GM19324 (cell line): ENCODE results near the gene NOP9.

Source experiments
- ATAC-seq: cut with Tn5 transposase; IDR thresholded peaks from one replicate; pipeline ENCODE4 v1.9.1; 2021; ENCODE audit warnings: mild to moderate bottlenecking, moderate library complexity; ENCODE audit not compliant: unreplicated experiment, low FRiP score

Gene NOP9

DNA sequence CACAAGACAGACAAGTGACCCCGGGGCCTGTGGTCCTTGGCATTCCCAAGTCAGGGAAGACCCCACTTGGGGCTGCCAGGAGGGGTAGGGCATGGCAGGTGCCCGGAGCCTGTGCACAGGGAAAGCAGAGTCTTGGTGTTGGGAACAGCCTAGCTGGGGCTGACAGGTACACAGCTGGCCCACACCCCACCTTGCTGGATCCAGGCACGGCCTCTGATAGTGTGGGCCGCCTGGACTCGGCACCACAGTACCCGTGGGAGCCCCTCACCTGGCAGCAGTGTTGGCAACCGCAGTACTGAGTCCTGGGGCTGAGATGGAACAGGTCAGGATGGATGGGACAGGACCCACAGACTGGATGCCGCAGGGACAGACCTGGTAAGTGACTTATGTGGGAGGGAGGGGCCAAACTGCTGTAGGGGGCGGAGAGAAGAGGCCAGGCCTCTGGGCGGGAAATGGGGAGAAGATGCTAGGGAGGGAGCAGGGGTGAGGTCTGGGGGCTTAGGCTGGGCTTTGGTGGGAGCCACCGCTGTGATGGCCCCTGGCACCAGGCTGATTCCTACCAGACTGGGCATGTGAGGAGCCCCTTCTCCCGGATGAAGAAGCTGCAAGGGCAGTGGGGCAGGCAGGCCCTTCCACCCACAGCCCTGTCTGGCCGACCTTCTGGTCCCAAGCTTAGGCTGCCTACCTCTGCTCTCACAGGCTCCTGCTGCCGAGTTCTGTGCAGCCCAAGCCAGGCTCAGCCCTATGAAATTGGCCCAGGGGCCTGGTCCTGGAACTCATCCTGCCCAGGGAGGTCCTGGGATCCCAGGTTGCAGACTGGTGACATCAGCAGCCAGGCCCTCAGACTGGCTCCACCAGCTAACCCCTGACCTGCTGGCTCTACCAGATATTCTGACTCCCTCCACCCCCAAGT is 36.6 kb upstream of the NOP9 start, which contains the start of gene TGM1:
Gene TGM1, minus strand, starts transcription at position 357 of the 913 bp plus-strand sequence. CDS start 825 bp downstream, outside the sequence.
- ATAC-seq, result no peak

DNA sequence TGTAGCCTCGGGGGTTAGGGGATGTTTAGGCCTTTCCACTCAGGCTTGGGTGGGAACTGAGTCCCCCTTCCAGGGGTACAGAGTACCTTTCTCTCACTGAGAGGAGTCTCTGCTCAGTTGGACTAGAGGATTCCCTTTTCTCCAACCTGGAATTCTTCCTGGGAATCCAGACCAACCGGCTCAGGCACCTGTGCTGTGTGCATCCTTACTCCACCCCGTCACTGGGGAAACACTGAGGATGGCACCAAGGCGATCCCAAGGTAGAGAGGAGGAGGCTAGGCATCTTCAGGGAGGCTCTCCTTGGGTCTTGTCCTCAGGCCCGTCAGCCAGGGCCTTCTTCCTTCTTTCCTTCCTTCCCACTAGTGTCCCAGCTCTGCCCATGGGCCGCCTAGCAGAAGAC is 35.8 kb upstream of the NOP9 start:
- ATAC-seq, result no peak

DNA sequence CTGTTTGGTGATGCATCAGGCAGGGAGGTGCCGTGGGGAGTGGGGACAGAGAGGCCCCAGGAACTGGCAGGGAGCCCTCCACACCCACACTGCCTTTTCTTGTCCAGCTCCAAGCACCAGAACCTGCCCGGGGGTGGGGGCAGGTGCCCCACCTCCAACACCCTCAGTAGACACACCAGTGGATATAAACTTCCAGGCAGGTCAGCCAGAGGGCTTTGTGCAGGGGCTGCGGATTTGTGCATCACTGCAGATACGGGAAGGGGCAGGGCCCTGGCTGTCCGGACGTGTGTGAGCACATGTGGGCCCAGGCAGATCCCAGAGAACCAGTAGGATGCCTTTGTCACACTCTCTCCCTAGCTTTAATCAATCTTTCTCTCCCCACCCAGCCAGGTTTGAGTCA is 35.4 kb upstream of the NOP9 start:
- ATAC-seq, result no peak

DNA sequence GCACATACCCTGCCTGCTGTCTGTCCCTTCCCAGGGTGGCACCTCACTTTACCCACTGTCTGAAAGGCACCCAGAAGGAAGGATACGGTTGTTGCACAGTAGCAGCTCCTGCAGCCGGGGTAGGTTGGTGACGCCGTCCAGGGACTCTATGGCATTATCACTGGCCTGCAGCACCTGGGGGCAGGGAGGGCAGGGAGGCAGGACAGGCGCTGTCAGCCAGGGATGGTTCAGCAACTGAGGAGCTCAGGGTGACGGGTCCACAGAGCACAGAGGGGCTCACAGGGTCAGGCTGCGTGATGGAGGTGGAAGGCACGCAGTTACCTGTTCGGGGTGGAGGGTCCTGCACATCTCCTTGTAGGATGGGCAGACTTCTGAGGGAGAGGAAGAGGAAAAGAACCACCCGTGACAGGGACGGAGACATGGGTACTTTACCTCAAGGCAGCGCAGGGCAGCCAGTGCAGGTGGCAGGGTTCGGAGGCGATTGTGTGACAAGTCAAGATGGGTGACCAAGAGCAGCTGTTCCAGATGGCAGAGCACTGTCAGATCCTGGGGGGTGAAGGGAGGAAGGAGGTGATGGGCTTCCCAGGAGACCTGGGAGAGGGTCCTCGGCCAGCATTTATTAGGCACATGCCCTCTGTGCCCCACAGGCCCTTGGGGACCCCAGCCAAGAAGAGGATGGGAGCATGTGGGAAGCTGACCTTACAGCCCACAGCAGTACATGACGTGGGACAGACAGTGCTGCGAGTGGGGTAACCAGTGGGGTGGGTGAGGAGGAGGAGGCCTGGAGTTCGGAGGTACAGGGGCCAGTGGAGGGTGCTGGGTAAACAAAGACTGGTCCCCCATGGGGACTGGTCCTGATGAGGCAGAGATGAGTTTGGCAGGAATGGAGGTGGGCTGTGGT is 33.1 kb upstream of the NOP9 start:
- ATAC-seq, result no peak

DNA sequence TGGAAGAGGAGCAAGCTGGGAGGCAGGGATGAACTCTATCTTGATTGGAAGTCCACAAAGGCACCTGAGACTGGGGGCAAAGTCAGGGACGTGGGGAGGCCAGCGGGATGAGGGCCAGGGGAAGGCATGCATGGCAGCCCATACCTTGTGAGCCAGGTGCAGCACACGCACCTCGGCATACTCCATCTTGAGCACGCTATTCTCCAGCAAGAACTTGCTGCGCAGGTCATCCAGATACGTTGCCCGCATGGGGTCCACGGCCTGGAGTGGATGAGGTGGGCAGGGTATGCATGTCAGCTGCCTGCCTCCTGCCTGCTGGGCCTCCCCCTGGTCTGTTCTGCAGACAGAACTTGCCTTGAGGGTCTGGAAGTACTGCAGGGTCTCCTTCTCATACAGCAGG is 32.1 kb upstream of the NOP9 start:
- no peak for ATAC-seq

DNA sequence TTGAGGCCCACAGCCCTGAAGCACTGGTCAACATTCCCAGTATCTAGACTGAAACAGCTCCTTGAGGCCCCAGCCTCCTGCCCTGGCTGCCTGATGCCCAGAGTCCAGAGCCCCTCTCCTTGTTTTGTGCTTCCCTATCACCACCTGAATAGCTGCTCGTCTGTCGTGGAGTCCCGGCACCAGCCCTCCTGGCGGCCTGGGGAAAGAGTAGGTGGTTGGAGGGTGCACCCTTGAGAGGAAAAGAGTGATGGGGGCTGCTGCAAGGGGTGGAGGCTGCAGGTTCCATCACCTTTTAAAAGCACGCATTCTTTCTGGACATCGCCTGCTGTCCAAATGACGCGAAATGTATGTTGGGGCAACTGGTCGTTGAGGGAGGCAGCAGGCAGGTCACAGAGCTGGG is 31.4 kb upstream of the NOP9 start:
- ATAC-seq, result no peak

DNA sequence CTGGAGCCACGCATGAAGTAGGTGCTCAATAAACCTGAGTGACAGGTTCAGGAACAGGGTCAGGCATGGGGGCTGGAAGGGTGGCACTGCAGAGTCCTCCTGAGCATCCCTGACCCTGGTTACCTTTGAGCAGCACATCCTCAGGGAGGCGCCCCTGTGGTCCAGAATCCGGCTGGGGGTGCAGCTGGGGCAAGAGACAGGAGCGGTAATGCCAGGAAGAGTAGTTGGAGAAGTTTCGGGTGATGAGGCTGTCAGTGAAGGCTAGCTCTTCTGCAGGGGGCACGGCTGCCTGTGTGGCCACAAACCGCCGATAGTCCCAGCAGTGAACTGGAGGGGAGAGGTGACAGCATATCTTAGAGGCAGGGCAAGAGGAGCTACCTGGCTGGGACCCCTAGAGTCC is 30.3 kb upstream of the NOP9 start:
- no peak for ATAC-seq

DNA sequence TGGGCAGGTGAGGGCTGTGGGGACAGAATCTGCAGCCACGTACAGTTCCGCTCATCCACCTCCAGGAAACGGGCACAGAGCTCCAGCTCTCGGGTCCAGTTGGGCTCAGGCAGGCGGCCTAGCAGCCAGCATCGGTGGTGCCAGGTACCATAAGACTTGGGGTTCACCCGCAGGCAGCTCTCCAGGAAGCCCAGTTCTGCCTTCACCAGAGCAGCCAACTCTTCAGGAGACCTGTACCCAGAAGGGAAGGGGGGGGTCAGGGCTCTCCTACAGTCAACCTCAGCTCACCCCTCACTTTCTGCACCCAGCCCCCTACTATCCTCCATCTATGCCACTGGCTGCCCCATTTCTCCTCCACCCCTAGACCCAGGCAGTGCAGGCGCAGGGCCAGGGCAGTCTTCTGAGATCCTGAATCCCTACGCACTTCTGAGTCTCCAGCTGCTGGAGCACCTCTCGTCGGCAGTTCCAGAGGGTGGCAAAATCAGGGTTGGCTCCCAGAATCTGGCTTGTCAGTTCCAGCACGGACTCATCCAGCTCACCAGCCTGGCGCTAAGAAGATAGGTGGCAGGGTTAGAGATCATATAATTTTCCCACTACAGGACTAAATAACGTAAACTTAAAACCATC is 29.6 kb upstream of the NOP9 start:
- no peak for ATAC-seq

DNA sequence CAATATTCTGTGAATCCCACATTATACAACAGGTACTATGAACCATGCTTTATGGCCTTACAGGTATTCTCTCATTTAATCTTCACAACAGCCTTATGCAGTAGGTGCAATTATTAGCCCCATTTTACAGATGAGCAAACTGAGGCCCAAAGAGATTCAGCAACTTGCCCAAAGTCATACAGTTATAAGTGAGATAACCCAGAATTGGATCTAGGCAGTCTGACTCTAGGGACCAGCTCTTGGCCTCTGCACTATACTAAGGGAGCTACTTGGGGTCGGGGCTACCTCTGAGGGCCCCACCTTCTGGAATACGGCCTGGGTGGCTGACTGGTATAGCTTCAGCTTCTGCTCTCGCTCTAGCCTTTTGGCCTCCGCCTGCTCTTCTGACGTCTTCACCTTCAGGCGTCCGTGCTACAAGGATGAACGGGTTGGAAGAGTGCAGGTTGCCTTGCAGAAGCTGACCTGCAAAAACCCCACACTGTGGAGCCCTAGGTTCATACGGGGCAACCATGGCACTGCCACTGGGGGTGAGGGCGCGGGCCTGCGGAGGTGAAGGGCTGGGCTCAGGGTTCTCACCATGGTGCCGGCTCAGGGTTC is 29.0 kb upstream of the NOP9 start:
- ATAC-seq, result no peak

DNA sequence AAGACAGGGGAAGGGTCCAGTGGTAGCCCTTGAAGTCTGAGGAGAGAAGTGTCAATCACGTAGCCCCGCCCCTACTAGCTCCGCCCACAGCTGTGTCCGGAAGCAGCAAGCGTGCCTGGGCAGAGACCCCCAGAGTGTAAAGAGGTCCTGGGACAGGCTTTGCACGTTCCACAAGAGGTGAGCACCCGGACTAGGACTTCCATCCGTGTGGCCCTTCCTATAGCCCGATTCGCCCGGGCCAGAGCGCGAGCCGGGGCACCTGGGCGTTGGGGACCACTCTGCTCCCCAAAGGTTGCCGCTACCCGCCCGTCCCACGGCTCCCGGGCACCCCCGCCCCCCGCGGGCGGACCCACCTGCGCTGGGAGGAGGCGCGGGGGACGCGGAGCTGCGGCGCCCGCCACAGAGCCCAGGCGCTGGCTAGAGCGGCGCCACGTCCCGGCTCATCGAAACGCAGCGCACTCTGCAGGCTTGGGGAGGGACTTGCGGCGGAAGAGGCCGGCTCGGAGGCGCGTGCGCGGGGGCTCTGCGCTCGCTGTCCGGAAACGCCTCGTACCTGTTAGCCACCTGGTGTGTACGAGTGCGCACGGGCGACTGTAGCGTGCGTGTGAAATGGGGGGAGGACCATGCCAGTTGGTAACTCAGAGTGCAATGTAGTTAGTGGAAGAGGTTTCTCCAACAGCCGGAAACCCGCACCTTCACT is 28.4 kb upstream of the NOP9 start, which contains the start of gene RABGGTA:
Gene RABGGTA, minus strand, starts transcription at position 464 of the 700 bp plus-strand sequence. CDS start 482 bp downstream, outside the sequence.
- ATAC-seq, result peak; percentile 93

DNA sequence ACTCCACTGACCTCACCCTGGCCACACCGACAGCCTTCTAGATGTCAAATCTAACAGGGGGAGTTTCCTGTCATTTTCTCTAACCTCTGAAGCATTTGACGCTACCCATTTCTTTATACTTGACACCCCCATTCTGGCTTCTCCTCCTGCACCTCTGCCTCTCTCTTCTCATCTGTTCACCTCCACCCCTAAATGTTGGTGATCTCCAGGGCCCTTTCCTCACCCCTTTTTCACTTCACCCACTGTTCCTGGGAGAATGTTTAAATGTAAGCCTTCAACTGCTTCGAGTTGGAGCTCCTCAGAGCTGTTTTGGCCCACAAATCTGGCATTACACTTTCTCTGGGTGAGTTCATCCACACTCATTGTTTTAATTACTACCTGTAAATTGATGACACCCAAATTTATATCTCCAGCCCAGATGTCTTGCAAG is 27.8 kb upstream of the NOP9 start:
- no peak for ATAC-seq

DNA sequence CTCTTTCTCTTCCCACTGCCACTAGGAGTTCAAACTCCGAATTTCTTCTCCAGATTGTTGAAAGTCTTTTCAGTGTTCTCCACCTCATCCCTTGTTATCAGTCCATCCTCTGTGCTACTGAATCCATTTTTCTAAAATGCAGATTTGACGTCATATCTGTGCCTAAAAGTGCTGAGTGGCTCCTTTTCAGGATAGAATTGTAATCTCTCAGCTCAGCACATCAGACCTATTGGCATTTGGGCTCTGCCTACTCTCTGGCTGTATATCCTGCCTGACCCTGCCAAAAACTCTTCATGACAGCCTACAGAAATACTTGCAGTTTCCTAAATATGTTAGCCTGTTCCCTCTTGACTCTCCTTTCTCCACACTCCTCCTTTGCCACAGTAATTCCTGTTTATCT is 27.2 kb upstream of the NOP9 start:
- ATAC-seq, result no peak

DNA sequence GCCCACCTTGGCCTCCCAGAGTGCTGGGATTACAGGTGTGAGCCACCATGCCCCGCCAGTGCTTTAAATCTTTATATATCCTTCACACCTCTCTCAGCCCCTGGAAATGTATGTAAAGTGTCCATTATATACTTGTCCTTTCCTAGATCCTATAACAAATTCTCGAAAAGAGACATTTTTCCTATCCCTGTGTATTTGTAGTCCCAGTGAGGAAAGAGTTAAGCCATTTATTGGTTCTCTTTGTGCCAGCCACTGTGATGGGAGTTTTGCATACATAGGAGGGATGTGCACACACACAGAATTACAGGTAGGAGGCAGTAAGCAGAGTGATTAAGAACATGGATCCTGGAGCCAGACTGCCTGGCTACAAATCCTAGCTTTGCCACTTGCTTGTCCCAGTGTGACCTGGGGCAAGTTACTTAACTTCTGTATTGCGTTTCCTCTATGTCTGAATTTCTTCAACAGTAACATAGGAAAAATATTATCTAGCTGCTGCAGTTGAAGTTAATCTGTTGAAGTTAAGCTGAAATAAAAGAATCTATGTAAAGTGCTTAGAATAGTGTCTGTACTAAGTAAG is 26.1 kb upstream of the NOP9 start:
- no peak for ATAC-seq

DNA sequence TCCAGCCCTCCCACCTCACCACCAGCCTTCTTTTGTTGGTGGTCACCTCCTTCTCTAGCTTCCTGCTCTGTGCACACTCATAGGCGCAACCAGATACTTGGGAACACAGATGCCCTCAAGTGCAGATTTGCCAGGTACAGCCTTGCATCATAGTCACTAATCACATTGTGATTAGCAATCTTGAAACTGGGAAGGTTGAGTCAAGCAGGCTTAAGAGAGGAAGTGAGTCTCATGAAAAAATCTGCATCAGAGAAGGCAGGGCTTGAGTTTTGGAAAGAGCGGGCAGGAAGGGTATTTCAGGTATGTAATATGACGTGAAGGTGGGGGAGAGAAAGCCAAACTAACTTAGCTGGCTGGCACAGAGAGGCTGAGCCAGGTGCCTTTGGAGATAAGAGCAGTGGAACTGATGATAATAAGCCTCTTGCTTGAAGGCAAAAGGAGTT is 25.5 kb upstream of the NOP9 start:
- no peak for ATAC-seq

DNA sequence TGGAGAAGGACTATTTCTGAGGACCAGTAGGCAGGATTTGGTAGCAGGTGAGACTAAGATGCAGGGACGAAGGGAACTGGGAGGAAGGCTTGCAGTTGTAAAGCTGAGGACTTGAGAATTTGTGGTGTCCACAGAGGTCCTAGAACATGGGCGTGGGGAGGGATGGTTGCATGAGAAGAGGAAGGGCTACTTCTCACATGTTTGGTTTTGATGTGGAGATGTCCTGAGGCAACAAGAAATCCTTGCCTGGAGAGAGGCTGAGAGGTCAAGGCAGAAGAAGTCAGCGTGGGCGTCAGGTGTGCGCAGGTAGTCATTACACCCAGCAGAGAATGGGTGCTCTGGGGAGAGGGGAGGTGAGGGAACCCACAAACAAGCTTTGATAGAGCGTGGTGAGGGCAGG is 22.6 kb upstream of the NOP9 start:
- no peak for ATAC-seq

DNA sequence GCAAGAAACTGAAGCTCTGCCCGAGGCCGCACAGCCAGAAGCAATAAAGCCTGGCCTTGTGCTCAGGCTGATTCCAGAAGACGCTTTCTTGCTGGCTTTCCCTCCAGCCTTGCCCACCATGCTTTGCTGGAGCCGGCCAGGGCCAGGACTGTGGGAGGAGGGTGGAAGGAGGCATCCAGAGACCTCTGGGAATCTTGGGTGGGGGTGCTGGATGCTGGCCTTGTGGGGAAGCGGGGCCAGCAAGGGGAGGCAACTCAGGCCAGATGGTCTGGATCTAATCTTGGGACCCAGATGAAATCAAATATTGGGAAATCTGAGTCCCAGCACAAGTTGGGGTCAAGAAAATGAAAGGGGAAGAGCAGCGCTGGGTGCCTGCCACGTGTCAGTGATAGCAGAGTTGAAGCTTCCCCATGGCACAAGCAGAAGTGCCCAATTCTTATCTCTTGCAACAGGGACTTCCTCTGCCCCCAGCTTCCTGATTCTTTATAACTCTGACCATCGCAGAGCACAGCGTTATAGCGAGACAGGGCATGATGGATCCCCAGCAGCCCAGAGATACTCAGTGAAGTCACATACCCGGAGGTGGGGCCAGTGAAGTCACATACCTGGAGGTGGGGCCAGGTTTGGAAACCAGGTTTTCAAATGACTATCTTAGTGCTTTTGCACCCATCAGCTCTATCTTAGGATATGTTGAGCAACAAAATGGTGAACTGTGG is 21.9 kb upstream of the NOP9 start:
- ATAC-seq, result no peak

DNA sequence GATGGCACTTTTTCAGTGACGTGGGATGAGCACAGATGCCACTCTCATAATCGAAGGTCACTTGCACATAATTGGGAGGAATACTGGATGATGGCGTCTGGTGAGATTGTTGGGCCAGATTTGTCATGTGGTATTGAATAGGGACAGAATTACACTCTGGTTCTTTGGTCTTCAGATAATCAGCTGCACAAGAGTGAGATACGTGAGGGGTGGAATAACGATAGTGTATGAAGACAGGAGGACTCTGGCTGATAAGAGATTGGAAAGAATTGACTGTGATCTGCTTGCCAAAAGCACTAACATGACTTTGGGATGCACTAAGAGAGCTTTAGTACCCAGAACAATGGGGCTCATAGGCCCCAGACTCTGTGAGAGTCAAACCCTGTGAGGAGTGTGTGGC is 21.2 kb upstream of the NOP9 start:
- no peak for ATAC-seq

DNA sequence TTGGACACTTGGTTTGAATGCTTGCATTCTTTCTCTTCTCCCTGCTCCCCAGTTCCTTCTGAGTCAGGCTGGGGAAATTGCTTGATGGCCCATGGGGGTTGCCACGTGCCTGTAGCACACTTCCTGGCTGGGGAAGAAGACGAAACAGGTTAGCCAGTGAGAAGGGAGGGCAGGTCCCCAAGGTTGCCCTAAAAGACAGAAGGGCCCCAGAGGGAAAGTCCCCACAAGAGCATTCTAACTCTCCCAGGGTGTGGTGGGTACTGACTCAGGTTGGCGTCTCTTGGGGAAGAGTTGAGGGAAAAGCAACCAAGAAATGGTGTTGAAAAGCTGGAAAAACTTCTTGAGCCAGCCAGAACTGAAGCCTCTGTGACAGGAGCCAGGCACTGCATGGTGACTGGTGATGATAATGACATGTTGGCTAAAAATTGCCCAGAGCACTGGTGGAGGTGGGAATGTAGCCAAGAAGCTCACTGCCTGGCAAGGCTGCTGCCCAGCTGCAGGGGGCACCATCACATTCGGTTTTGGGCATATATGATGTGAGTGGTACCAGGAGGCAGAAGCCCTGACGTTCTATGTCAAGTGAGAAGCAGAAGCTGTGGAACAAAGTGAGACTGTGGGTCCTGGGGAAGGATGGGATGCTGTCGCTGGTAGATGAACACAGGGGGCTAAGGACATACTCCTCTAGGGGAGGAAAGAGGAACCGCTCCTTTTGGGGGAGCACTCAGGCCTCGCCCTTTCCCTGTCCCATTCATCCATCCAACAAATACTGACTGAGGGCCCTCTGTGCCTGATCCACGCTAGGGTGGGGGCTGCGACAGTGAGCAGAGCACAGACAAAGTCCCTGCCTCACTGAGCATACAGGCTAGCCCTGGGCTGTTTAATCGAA is 20.1 kb upstream of the NOP9 start:
- ATAC-seq, result no peak
